Retinal pigment epithelial cell (primary cell): ENCODE measurements around the gene PANK2.
"Not testable (repeated sequence)": the region's sequence is repeated elsewhere in the genome, so short reads cannot be mapped to it uniquely, and the experiment has no call there.

ENCODE experiments used
- DNase-seq: peaks from one replicate; pipeline ENCODE4 v3.0.0-alpha.2; 2010; ENCODE audit warnings: low read depth
- H3K4me3 ChIP-seq: 2 replicates; pipeline ENCODE4 v1.5.1; 2011; ENCODE audit warnings: mild to moderate bottlenecking, low read length, control low read depth, moderate library complexity
- CTCF ChIP-seq: conservative IDR thresholded peaks from 2 replicates; pipeline ENCODE4 v1.5.1; 2011; ENCODE audit warnings: low read depth, low read length, control low read depth, inconsistent platforms

The PANK2 gene

GRCh38 chr20:3935295-3935955, 46.2 kb downstream of the PANK2 start:
- H3K4me3 ChIP-seq: no peak overlapping the region
- no peak for TF ChIP-seq CTCF
- DNase-seq: no peak

DNA sequence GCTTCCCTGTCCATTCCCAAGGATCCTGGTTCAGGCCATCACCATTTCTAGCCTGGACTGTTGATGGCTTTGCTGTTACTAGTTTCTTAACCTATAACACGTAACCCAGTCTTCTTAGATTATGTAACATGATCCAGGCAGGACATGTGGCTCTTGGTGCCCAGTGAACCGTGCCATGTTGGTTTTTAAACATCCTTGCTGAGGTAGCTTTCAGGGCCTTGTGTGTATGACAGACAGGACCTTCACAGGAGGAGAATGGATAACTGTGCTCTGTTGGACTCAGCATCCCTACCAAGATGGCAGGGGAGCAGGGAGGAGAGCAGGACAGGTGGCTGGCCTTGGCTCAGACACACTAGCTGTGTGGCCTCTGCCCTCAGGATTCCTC, 46.8 kb downstream of the PANK2 start:
- no peak for DNase-seq
- TF ChIP-seq CTCF: no peak
- no peak overlapping the region for H3K4me3 ChIP-seq

- no peak for DNase-seq
- H3K4me3 ChIP-seq: no peak overlapping the region
- TF ChIP-seq CTCF: no peak
These were observed 48.4 kb downstream of the PANK2 start for GRCh38 chr20:3937618-3938017.

DNA sequence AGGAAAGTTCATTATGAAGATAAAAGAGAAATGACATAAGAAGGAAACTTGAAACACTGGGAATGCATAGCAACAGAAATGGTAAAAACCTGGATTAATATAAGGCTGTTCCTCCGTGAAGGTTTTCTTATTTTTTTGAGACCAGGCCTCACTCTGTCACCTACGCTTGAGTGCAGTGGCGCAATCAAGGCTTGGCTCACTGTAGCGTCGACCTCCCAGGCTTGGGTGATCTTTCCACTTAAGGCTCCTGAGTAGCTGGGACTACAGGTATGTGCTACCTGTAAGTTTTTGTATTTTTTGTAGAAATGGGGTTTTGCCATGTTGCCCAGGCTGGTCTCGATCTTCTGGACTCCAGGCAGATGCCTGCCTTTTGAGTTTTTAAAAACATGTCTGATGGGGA, 51.7 kb downstream of the PANK2 start:
- H3K4me3 ChIP-seq: no peak overlapping the region
- no peak for TF ChIP-seq CTCF
- no peak for DNase-seq

- not testable (repeated sequence) for H3K4me3 ChIP-seq, DNase-seq
These were observed 57.5 kb downstream of the PANK2 start for GRCh38 chr20:3946666-3947065.

DNA sequence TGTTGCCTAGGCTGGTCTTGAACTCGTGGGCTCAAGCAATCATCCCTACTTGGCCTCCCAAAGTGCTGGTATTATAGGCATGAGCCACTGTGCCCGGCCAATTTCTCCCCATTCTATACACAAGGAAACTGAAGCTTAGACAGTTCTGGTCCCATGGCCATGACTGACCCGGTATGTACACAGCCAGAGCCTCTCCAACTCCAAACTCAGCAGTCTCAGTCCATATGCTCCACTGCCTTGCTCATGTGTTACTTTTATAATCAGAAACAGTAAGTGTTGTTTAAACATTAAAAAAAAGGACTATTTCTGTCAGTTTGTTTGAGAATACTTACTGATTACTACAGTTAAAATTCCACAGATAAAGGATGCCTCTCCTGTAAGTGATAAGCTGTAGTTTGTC, 75.5 kb downstream of the PANK2 start:
- TF ChIP-seq CTCF: no peak
- DNase-seq: no peak
- H3K4me3 ChIP-seq: no peak overlapping the region

GRCh38 chr20:3966571-3966970, 77.4 kb downstream of the PANK2 start:
- no peak for DNase-seq
- TF ChIP-seq CTCF: no peak
- no peak overlapping the region for H3K4me3 ChIP-seq

DNA sequence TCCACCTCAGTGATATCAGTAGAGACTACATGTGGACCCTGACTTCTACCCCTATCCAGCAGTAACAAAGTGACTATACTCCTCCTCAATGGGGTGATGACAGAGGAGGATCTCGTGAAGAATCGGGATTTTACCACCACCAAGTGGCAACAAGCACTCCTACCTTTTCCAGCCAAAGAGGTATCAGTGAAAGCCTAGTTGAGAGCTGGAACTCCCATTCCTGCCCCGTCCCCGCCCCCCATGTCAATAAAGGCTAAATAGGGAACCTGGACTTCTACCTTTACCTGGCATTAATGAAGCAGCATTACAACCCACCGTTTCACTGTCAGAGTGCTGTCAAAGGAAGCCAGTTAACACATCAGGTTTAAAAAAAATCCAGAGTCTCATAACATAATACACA, 80.8 kb downstream of the PANK2 start:
- no peak overlapping the region for H3K4me3 ChIP-seq
- TF ChIP-seq CTCF: no peak
- DNase-seq: no peak
